Glomerular visceral epithelial cell (primary cell): ENCODE results near the gene DDI2.
"Not testable (repeated sequence)": the region's sequence is repeated elsewhere in the genome, so short reads cannot be mapped to it uniquely, and the experiment has no call there.

Experiments used
- DNase-seq: peaks from one replicate; pipeline ENCODE4 v3.0.0-alpha.2; 2016; ENCODE audit errors: extremely low spot score

DDI2 gene

GRCh38 chr1:15636436-15636835, 19.2 kb downstream of the DDI2 start:
- DNase-seq = no peak

GRCh38 chr1:15637826-15638225, 20.6 kb downstream of the DDI2 start:
- DNase-seq = no peak

- DNase-seq = no peak
Measured at GRCh38 chr1:15639262-15639661, 22.0 kb downstream of the DDI2 start.

GRCh38 chr1:15639931-15640330, 22.7 kb downstream of the DDI2 start:
- DNase-seq = no peak

GRCh38 chr1:15640667-15641066, 23.4 kb downstream of the DDI2 start:
- DNase-seq = peak; percentile 21

- DNase-seq = no peak
Measured at GRCh38 chr1:15649937-15650336, 32.7 kb downstream of the DDI2 start.

- no peak for DNase-seq
Measured at GRCh38 chr1:15650433-15650832, 33.2 kb downstream of the DDI2 start.

GRCh38 chr1:15652130-15652529, 34.9 kb downstream of the DDI2 start:
- not testable (repeated sequence) for DNase-seq

GRCh38 chr1:15654091-15654690, 36.9 kb downstream of the DDI2 start:
- no peak for DNase-seq

- DNase-seq = no peak
Measured at GRCh38 chr1:15656464-15656863, 39.2 kb downstream of the DDI2 start.

GRCh38 chr1:15657021-15657420, 39.8 kb downstream of the DDI2 start:
- DNase-seq = no peak

- DNase-seq = no peak
Measured at GRCh38 chr1:15660151-15660550, 42.9 kb downstream of the DDI2 start.

- DNase-seq = no peak
Measured at GRCh38 chr1:15662477-15662876, 45.2 kb downstream of the DDI2 start.

GRCh38 chr1:15663925-15664324, 46.7 kb downstream of the DDI2 start:
- DNase-seq = no peak

- no peak for DNase-seq
Measured at GRCh38 chr1:15667362-15667761, 50.1 kb downstream of the DDI2 start.

- no peak for DNase-seq
Measured at GRCh38 chr1:15668089-15668754, 51.0 kb downstream of the DDI2 start.

- DNase-seq = no peak
Measured at GRCh38 chr1:15669074-15669473, 51.8 kb downstream of the DDI2 start.

GRCh38 chr1:15669864-15670263, 52.6 kb downstream of the DDI2 start:
- no peak for DNase-seq

- DNase-seq = no peak
Measured at GRCh38 chr1:15671430-15671829, 54.2 kb downstream of the DDI2 start.

GRCh38 chr1:15674386-15675159, 57.3 kb downstream of the DDI2 start:
- no peak for DNase-seq

- DNase-seq = no peak
Measured at GRCh38 chr1:15676010-15676409, 58.8 kb downstream of the DDI2 start.

- no peak for DNase-seq
Measured at GRCh38 chr1:15676688-15677661, 59.7 kb downstream of the DDI2 start.
